Osteocyte (in vitro differentiated cells): Measurements from ENCODE around the gene RHOU. TPM values are rescaled to one million over a fixed set of nuclear protein-coding genes. Genes with fewer than 3 reads are reported as not detected.
"Not testable (repeated sequence)": the region's sequence is repeated elsewhere in the genome, so short reads cannot be mapped to it uniquely, and the experiment has no call there.

Source experiments
- DNase-seq: peaks from one replicate; pipeline ENCODE4 v3.0.0; 2021; ENCODE audit warnings: mixed read lengths; ENCODE audit not compliant: unreplicated experiment; ENCODE audit errors: extremely low spot score
- H3K27ac Mint-ChIP-seq: one replicate; pipeline ENCODE4 v1.8.0; 2021; ENCODE audit warnings: mild to moderate bottlenecking, mixed read lengths; ENCODE audit not compliant: unreplicated experiment
- H3K27me3 Mint-ChIP-seq: one replicate; pipeline ENCODE4 v1.8.0; 2021; ENCODE audit warnings: mixed read lengths; ENCODE audit not compliant: unreplicated experiment
- H3K36me3 Mint-ChIP-seq: one replicate; pipeline ENCODE4 v1.8.0; 2021; ENCODE audit warnings: mixed read lengths; ENCODE audit not compliant: unreplicated experiment
- H3K4me1 Mint-ChIP-seq: one replicate; pipeline ENCODE4 v1.8.0; 2021; ENCODE audit warnings: mixed read lengths; ENCODE audit not compliant: unreplicated experiment
- H3K4me3 Mint-ChIP-seq: one replicate; pipeline ENCODE4 v1.8.0; 2021; ENCODE audit warnings: mild to moderate bottlenecking, moderate library complexity, mixed read lengths; ENCODE audit not compliant: unreplicated experiment
- H3K9me3 Mint-ChIP-seq: one replicate; pipeline ENCODE4 v1.8.0; 2021; ENCODE audit warnings: mixed read lengths; ENCODE audit not compliant: unreplicated experiment
- CTCF ChIP-seq: fragments of 200-600 bp; sonication (generic); IDR thresholded peaks from 2 replicates; pipeline ENCODE4 v1.5.0; 2021; ENCODE audit warnings: antibody characterized with exemption, mild to moderate bottlenecking, moderate library complexity
- total RNA-seq: library from RNA; stranded (reverse); gene quantifications from 2 replicates; pipeline ENCODE4 v1.2.1, GENCODE V29; 2021

The RHOU gene
- total RNA-seq, 1 donor from 2014 or later: 2.3 TPM

GRCh38 chr1:228766788-228767187, 31.5 kb downstream of the RHOU start:
- H3K27ac Mint-ChIP-seq: no peak overlapping the region
- DNase-seq: no peak
- peaks cover 59% of the 10 kb centered on the region for H3K27me3 Mint-ChIP-seq
- H3K4me3 Mint-ChIP-seq: no peak overlapping the region
- no peaks in the 10 kb centered on the region for H3K9me3 Mint-ChIP-seq
- H3K4me1 Mint-ChIP-seq: no peaks in the 10 kb centered on the region
- TF ChIP-seq CTCF: no peak
- no peaks in the 10 kb centered on the region for H3K36me3 Mint-ChIP-seq

DNA sequence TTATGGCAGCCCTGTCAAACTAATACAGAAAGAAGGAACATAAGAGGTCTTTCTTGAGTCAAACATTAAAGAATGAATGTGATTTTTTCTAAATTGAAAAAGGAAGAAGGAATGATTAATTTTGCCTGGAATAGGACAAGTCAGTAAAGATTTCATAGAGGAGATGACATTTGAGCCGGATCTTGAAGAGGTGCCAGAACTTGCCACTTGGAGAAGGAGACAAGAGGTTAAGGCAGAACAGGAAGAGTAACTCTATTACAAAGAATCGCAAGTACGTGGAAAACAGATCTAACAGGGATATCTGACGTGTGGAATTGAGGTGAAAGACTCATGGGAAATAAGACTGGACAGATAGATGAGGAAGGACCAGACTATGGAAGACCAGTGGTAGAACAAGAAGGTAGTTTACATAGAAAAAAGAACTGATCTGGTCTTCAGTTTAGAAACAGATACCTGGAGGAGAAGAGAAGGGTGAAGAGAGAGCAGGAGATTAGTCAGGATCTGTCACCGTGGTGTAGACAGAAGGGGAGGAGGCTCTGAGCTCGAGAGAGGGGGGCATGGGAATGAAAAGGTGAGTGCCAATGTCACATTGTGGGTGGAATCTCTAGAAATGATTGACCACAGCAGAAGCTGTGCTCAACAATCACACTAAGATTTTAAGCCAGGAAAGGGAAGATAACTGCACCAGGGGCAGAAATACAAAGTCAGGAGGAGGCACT, 32.5 kb downstream of the RHOU start:
- DNase-seq: no peak
- H3K4me1 Mint-ChIP-seq: no peaks in the 10 kb centered on the region
- no peak overlapping the region for H3K27ac Mint-ChIP-seq
- TF ChIP-seq CTCF: no peak
- H3K36me3 Mint-ChIP-seq: no peaks in the 10 kb centered on the region
- peaks cover 54% of the 10 kb centered on the region for H3K27me3 Mint-ChIP-seq
- H3K4me3 Mint-ChIP-seq: no peak overlapping the region
- no peaks in the 10 kb centered on the region for H3K9me3 Mint-ChIP-seq

GRCh38 chr1:228768355-228769000, 33.2 kb downstream of the RHOU start:
- Mint-ChIP-seq H3K27ac (no peak overlapping the region), H3K27me3 (peaks cover 47% of the 10 kb centered on the region), H3K4me3 (no peak overlapping the region), H3K4me1 (no peaks in the 10 kb centered on the region), H3K36me3 (no peaks in the 10 kb centered on the region), H3K9me3 (no peaks in the 10 kb centered on the region)
- TF ChIP-seq CTCF: no peak
- DNase-seq: no peak

GRCh38 chr1:228770779-228771223, 35.5 kb downstream of the RHOU start:
- Mint-ChIP-seq H3K36me3 (no peaks in the 10 kb centered on the region), H3K9me3 (no peaks in the 10 kb centered on the region), H3K4me3 (no peak overlapping the region), H3K27me3 (peaks cover 44% of the 10 kb centered on the region), H3K4me1 (no peaks in the 10 kb centered on the region), H3K27ac (no peak overlapping the region)
- no peak for DNase-seq
- no peak for TF ChIP-seq CTCF

- no peak for DNase-seq
- Mint-ChIP-seq H3K4me3 (no peak overlapping the region), H3K9me3 (no peaks in the 10 kb centered on the region), H3K27ac (no peak overlapping the region), H3K36me3 (no peaks in the 10 kb centered on the region), H3K4me1 (no peaks in the 10 kb centered on the region), H3K27me3 (peaks cover 35% of the 10 kb centered on the region)
- no peak for TF ChIP-seq CTCF
These were observed 37.4 kb downstream of the RHOU start for GRCh38 chr1:228772516-228773212.

GRCh38 chr1:228775946-228776345, 40.7 kb downstream of the RHOU start:
- not testable (repeated sequence) for H3K4me1 Mint-ChIP-seq, H3K4me3 Mint-ChIP-seq, H3K36me3 Mint-ChIP-seq, H3K9me3 Mint-ChIP-seq, DNase-seq, H3K27ac Mint-ChIP-seq
- peaks cover 15% of the 10 kb centered on the region for H3K27me3 Mint-ChIP-seq
